Smooth muscle cell (in vitro differentiated cells): ENCODE measurements around the gene DRG2. TPM values are rescaled to one million over a fixed set of nuclear protein-coding genes. Genes with fewer than 3 reads are reported as not detected.

Experiments used
- DNase-seq: peaks from one replicate; lab custom pipeline; 2025; ENCODE audit not compliant: unreplicated experiment; lab: John Stamatoyannopoulos, UW
- H2AFZ ChIP-seq: fragments of 200-600 bp; sonication (generic); 2 replicates; pipeline ENCODE4 v1.6.0; 2016; ENCODE audit warnings: antibody characterized with exemption, low read depth, mild to moderate bottlenecking
- H3F3A ChIP-seq: fragments of 200-600 bp; sonication (generic); 2 replicates; pipeline ENCODE4 v1.6.0; 2017; ENCODE audit warnings: antibody characterized with exemption, low read depth
- H3K27ac ChIP-seq: fragments of 200-600 bp; sonication (generic); 2 replicates; pipeline ENCODE4 v1.5.1; 2016; ENCODE audit warnings: low read depth, mild to moderate bottlenecking
- H3K27me3 ChIP-seq: fragments of 200-600 bp; sonication (generic); 2 replicates; pipeline ENCODE4 v1.6.1; 2016; ENCODE audit warnings: low read depth, mild to moderate bottlenecking
- H3K36me3 ChIP-seq: fragments of 200-600 bp; sonication (generic); 2 replicates; pipeline ENCODE4 v1.5.1; 2016; ENCODE audit warnings: low read depth
- H3K4me1 ChIP-seq: fragments of 200-600 bp; sonication (generic); 2 replicates; pipeline ENCODE4 v1.5.1; 2016; ENCODE audit warnings: low read depth
- H3K4me2 ChIP-seq: fragments of 200-600 bp; sonication (generic); 2 replicates; pipeline ENCODE4 v1.6.0; 2016; ENCODE audit warnings: mild to moderate bottlenecking
- H3K4me3 ChIP-seq: fragments of 200-600 bp; sonication (generic); 2 replicates; pipeline ENCODE4 v1.5.1; 2016; ENCODE audit warnings: mild to moderate bottlenecking
- H3K79me2 ChIP-seq: fragments of 200-600 bp; sonication (generic); 2 replicates; pipeline ENCODE4 v1.6.0; 2016; ENCODE audit warnings: low read depth, mild to moderate bottlenecking
- H3K9ac ChIP-seq: fragments of 200-600 bp; sonication (generic); 2 replicates; pipeline ENCODE4 v1.6.0; 2016; ENCODE audit warnings: low read depth
- H3K9me3 ChIP-seq: fragments of 200-600 bp; sonication (generic); replicated peaks from 2 replicates; pipeline ENCODE4 v1.5.1; 2016; ENCODE audit warnings: low read depth
- H4K20me1 ChIP-seq: fragments of 200-600 bp; sonication (generic); 2 replicates; pipeline ENCODE4 v1.6.0; 2016; ENCODE audit warnings: low read depth
- CTCF ChIP-seq: fragments of 200-600 bp; sonication (generic); IDR thresholded peaks from 2 replicates; pipeline ENCODE4 v1.5.1; 2017; ENCODE audit warnings: borderline replicate concordance, mild to moderate bottlenecking, antibody characterized with exemption; ENCODE audit not compliant: insufficient read depth, poor library complexity, severe bottlenecking
- WGBS: methylation state at CpG from one replicate; pipeline ENCODE4 v1.1.7; 2016; ENCODE audit warnings: low lambda C conversion rate; 5-methylcytosine and 5-hydroxymethylcytosine counted together
- polyA plus RNA-seq: library from polyadenylated mRNA; unstranded; fragments of >200 nt; fragmentation: Nextera tagmentation; extraction: Ambion mirVana; gene quantifications from 2 replicates; pipeline ENCODE4 v1.2.1, GENCODE V29; 2016
- total RNA-seq: library from RNA; depleted of rRNA; stranded (reverse); fragments of >200 nt; gene quantifications from 2 replicates; pipeline ENCODE4 v1.2.3, GENCODE V29; 2014

DRG2 gene
- total and polyA plus RNA-seq, 2 experiments from 2014 or later, result 24.5 to 36.6 TPM

- H3K36me3 ChIP-seq, result no peaks in the 10 kb centered on the region
- 94% methylated on average over 6 of the region's 6 CpGs for WGBS
- peaks cover 8% of the 10 kb centered on the region for H3K4me1 ChIP-seq
- no peaks in the 10 kb centered on the region for H3K79me2 ChIP-seq
- no peaks in the 10 kb centered on the region for H4K20me1 ChIP-seq
- no peak for DNase-seq
- no peak overlapping the region for H3K4me3 ChIP-seq
- H3K27me3 ChIP-seq, result no peaks in the 10 kb centered on the region
- no peaks in the 10 kb centered on the region for H3F3A ChIP-seq
- TF ChIP-seq CTCF, result no peak
- H3K9me3 ChIP-seq, result no peaks in the 10 kb centered on the region
- H3K27ac ChIP-seq, result no peak overlapping the region
- H3K9ac ChIP-seq, result no peak overlapping the region
- H3K4me2 ChIP-seq, result no peak overlapping the region
- H2AFZ ChIP-seq, result no peak overlapping the region
These were observed 13.0 kb upstream of the DRG2 start for GRCh38 chr17:18074566-18075272.

DNA sequence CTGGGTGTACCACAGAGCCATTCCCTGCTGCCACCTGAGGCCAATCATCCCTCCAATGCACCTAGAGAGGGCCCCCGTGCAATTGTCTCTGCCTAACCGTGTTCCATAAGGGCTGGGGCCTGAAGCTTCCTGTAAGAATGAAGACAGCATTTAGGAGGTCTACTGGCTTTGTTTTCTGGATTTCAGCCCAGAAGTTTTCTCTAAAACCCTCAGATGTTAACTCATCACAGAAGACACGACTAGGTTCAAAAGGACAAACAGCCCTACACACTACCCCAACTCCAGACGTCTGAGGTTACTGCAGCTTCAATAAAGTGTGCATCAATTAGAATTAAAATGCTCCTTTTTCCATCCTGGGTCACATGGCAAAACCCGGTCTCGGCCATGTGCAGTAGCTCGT is 10.8 kb upstream of the DRG2 start:
- H3K27me3 ChIP-seq, result no peaks in the 10 kb centered on the region
- no peak for DNase-seq
- no peaks in the 10 kb centered on the region for H3K36me3 ChIP-seq
- no peak overlapping the region for H3K4me3 ChIP-seq
- H3K9ac ChIP-seq, result no peak overlapping the region
- no peak overlapping the region for H3K4me2 ChIP-seq
- H3F3A ChIP-seq, result no peaks in the 10 kb centered on the region
- no peak for TF ChIP-seq CTCF
- H3K27ac ChIP-seq, result no peak overlapping the region
- H3K9me3 ChIP-seq, result no peaks in the 10 kb centered on the region
- H3K4me1 ChIP-seq, result no peaks in the 10 kb centered on the region
- H3K79me2 ChIP-seq, result no peaks in the 10 kb centered on the region
- H4K20me1 ChIP-seq, result no peaks in the 10 kb centered on the region
- WGBS, result 84% methylated on average over 7 of the region's 7 CpGs
- H2AFZ ChIP-seq, result no peak overlapping the region

DNA sequence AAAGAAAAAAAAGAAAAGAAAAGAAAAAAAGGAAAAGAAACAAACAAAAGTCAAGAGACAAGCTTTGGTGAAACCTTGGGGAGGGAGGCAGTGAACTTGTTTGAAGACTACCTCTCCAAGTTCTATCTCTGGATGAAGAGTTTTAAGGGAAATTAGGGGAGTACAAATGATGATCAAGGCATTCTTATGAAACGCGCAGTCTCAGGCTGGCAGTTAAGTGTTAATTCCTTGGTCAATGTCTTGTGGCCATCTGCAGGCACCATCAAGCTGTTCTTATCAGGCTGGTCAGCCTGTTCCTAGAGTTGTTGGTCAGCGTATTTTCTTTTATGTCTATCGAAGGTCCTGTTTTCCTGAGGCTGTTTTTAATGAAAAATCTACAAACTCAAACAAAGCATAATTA is 8.2 kb upstream of the DRG2 start:
- Histone ChIP-seq H4K20me1 (no peaks in the 10 kb centered on the region), H3F3A (no peaks in the 10 kb centered on the region), H3K79me2 (no peaks in the 10 kb centered on the region), H3K4me1 (no peaks in the 10 kb centered on the region), H3K9ac (no peak overlapping the region), H3K4me3 (no peak overlapping the region), H3K27ac (no peak overlapping the region), H3K27me3 (no peaks in the 10 kb centered on the region), H2AFZ (no peak overlapping the region), H3K4me2 (no peak overlapping the region), H3K9me3 (no peaks in the 10 kb centered on the region), H3K36me3 (no peaks in the 10 kb centered on the region)
- no peak for DNase-seq
- 75% methylated on average over 4 of the region's 4 CpGs for WGBS
- TF ChIP-seq CTCF, result no peak

- WGBS, result 90% methylated on average over 4 of the region's 4 CpGs
- Histone ChIP-seq H3K27me3 (no peaks in the 10 kb centered on the region), H3K27ac (no peak overlapping the region), H3K4me3 (no peak overlapping the region), H3K36me3 (no peaks in the 10 kb centered on the region), H3K9ac (no peak overlapping the region), H3K9me3 (no peaks in the 10 kb centered on the region), H3K4me2 (no peak overlapping the region), H4K20me1 (no peaks in the 10 kb centered on the region), H3K79me2 (peaks cover 5% of the 10 kb centered on the region), H3F3A (no peaks in the 10 kb centered on the region), H3K4me1 (peaks cover 7% of the 10 kb centered on the region), H2AFZ (no peak overlapping the region)
- DNase-seq, result no peak
- no peak for TF ChIP-seq CTCF
These were observed 3.5 kb upstream of the DRG2 start for GRCh38 chr17:18084256-18084655.
